HUES48 (cell line): ENCODE data around the gene SLC25A48.
"Not testable (repeated sequence)": the region's sequence is repeated elsewhere in the genome, so short reads cannot be mapped to it uniquely, and the experiment has no call there.

Experiments
- H3K27ac ChIP-seq: one replicate; pipeline ENCODE4 v1.7.0; 2013; ENCODE audit warnings: low read depth, low read length, inconsistent platforms
- H3K27me3 ChIP-seq: 2 replicates; pipeline ENCODE4 v1.6.1; 2013; ENCODE audit warnings: mild to moderate bottlenecking, low read length; ENCODE audit not compliant: control insufficient read depth, insufficient read depth
- H3K36me3 ChIP-seq: 2 replicates; pipeline ENCODE4 v1.6.1; 2013; ENCODE audit warnings: low read length; ENCODE audit not compliant: control insufficient read depth, insufficient read depth
- H3K4me1 ChIP-seq: 2 replicates; pipeline ENCODE4 v1.6.1; 2013; ENCODE audit warnings: mild to moderate bottlenecking, low read length; ENCODE audit not compliant: control insufficient read depth, insufficient read depth
- H3K4me3 ChIP-seq: 2 replicates; pipeline ENCODE4 v1.5.1; 2013; ENCODE audit warnings: mild to moderate bottlenecking, low read depth, low read length
- H3K9ac ChIP-seq: 2 replicates; pipeline ENCODE4 v1.6.1; 2013; ENCODE audit warnings: mild to moderate bottlenecking, low read depth, low read length, moderate library complexity
- H3K9me3 ChIP-seq: 2 replicates; pipeline ENCODE4 v1.6.1; 2013; ENCODE audit warnings: low read length; ENCODE audit not compliant: control insufficient read depth, insufficient read depth

The SLC25A48 gene

GRCh38 chr5:135830384-135830700 lies 4.1 kb upstream of the SLC25A48 start:
- H3K4me3 ChIP-seq: no peak overlapping the region
- no peaks in the 10 kb centered on the region for H3K4me1 ChIP-seq
- no peaks in the 10 kb centered on the region for H3K36me3 ChIP-seq
- H3K27me3 ChIP-seq: peaks cover 46% of the 10 kb centered on the region
- no peaks in the 10 kb centered on the region for H3K9me3 ChIP-seq
- no peak overlapping the region for H3K9ac ChIP-seq
- no peak overlapping the region for H3K27ac ChIP-seq

GRCh38 chr5:135830876-135831275 lies 3.6 kb upstream of the SLC25A48 start:
- Histone ChIP-seq H3K4me3 (no peak overlapping the region), H3K27me3 (peaks cover 51% of the 10 kb centered on the region), H3K9ac (no peak overlapping the region), H3K27ac (no peak overlapping the region), H3K4me1 (no peaks in the 10 kb centered on the region), H3K9me3 (no peaks in the 10 kb centered on the region), H3K36me3 (no peaks in the 10 kb centered on the region)

DNA sequence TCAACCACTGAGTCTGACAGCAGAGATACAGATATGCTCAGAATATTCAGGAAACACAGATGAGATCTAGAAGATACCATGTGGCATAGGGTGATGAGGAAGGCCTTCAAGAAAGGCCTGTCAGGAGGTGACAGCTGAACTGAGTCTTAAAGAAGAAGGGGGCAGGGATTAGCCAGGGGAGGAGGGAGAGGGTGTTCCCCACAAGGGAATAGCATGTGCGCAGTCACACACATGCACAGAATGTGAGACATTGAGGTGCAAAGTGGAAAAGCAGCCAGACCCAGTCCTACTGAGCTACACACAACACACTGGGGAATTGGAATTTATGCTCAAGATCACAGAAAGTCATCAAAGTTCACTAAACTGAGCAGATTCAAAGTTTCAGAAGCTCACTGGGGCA lies 3.0 kb upstream of the SLC25A48 start:
- Histone ChIP-seq H3K4me1 (no peaks in the 10 kb centered on the region), H3K9me3 (no peaks in the 10 kb centered on the region), H3K9ac (no peak overlapping the region), H3K4me3 (no peak overlapping the region), H3K27me3 (peaks cover 57% of the 10 kb centered on the region), H3K27ac (no peak overlapping the region), H3K36me3 (no peaks in the 10 kb centered on the region)

- H3K9ac ChIP-seq: no peak overlapping the region
- H3K36me3 ChIP-seq: no peaks in the 10 kb centered on the region
- no peak overlapping the region for H3K27ac ChIP-seq
- no peaks in the 10 kb centered on the region for H3K4me1 ChIP-seq
- no peaks in the 10 kb centered on the region for H3K9me3 ChIP-seq
- H3K27me3 ChIP-seq: peaks cover 62% of the 10 kb centered on the region
- H3K4me3 ChIP-seq: no peak overlapping the region
These were observed 2.5 kb upstream of the SLC25A48 start for GRCh38 chr5:135831851-135832555.

DNA sequence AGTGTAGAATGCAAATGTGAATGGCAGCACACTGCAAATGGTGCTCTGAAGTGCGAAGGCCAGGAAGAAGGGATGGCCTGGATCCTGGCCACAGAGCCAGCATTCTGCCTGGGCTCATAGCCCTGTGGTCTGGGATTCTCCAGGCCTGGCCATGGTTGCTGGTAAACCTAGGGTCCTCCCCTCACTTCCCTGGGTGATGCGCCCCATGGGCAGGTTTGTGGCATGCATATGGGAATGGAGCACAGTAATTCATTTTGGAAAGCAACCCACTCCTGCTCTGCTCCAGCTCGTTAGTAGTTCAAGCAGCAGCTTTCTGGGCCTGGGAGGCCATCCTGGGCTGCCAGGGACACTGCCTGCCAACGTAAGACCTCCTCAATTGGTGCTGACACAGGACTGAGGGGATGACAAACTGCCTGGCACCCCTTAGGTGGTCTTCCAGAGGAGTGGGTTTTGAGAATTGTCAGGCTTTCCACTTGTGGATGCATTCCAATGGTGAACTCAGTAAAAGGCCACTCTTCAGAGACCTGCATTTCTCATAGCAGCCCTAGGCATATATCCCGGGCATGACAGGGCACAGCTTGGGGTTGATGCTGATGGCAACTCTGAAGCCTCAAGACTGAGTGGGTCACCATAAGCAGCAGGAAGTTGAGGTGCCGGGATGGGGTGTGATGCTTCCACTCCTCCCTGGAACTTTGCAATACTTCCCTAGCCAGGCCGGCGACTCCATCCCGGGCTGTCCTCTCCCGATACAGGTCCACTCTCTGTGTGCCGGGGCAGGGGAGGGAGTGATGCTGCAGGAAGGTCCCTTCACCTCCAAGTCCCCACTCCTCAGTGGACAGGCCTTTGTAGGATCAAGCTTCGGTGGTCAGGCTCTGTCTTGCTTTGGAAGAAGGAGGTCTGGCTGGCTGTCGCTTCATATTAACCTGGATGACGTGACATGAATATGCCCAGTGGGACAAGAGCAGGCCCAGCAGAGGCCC lies 1.2 kb upstream of the SLC25A48 start:
- no peaks in the 10 kb centered on the region for H3K36me3 ChIP-seq
- H3K27me3 ChIP-seq: peaks cover 65% of the 10 kb centered on the region
- H3K27ac ChIP-seq: no peak overlapping the region
- no peak overlapping the region for H3K4me3 ChIP-seq
- 0 out of 2 replicates have a peak, but pooled peaks cover under 1% of the 10 kb centered on the region for H3K9me3 ChIP-seq
- H3K4me1 ChIP-seq: no peaks in the 10 kb centered on the region
- H3K9ac ChIP-seq: no peak overlapping the region

- H3K27me3 ChIP-seq: peaks cover 65% of the 10 kb centered on the region
- no peaks in the 10 kb centered on the region for H3K4me1 ChIP-seq
- H3K9me3 ChIP-seq: peaks cover 5% of the 10 kb centered on the region; the same call in 1 of the 2 replicates
- peak overlapping the region; percentile 84 for H3K4me3 ChIP-seq
- H3K36me3 ChIP-seq: no peaks in the 10 kb centered on the region
- no peak overlapping the region for H3K9ac ChIP-seq
- H3K27ac ChIP-seq: no peak overlapping the region
These were observed 363 bp upstream of the SLC25A48 start for GRCh38 chr5:135833961-135834638.

- H3K36me3 ChIP-seq: no peaks in the 10 kb centered on the region
- H3K4me1 ChIP-seq: no peaks in the 10 kb centered on the region
- H3K27ac ChIP-seq: no peak overlapping the region
- H3K4me3 ChIP-seq: peak overlapping the region; percentile 84; the same call in 1 of the 2 replicates
- no peak overlapping the region for H3K9ac ChIP-seq
- peaks cover 5% of the 10 kb centered on the region; the same call in 1 of the 2 replicates for H3K9me3 ChIP-seq
- peaks cover 60% of the 10 kb centered on the region for H3K27me3 ChIP-seq
These were observed 1.3 kb downstream of the SLC25A48 start for GRCh38 chr5:135835766-135836165.

GRCh38 chr5:135838395-135838794 lies 3.9 kb downstream of the SLC25A48 start:
- H3K36me3 ChIP-seq, H3K27ac ChIP-seq, H3K4me3 ChIP-seq, H3K9me3 ChIP-seq, H3K4me1 ChIP-seq, H3K9ac ChIP-seq: not testable (repeated sequence)
- H3K27me3 ChIP-seq: peaks cover 39% of the 10 kb centered on the region

DNA sequence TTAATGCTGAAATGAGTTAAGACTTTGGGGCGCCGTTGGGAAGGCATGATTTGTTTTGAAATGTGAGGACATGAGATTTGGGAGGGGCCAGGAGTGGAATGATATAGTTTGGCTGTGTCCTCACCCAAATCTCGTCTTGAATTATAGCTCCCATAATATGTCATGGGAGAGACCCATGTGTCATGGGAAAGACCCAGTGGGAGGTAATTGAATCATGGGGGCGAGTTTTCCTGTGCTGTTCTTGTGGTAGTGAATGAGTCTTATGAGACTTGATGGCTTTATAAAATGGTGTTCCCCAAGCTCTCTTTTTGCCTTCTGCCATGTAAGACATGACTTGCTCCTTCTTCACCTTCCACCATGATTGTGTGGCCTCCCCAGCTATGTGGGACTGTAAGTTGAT lies 5.1 kb downstream of the SLC25A48 start:
- Histone ChIP-seq H3K36me3 (no peaks in the 10 kb centered on the region), H3K27me3 (peaks cover 27% of the 10 kb centered on the region), H3K4me3 (no peak overlapping the region)

GRCh38 chr5:135840959-135841358 lies 6.5 kb downstream of the SLC25A48 start:
- H3K9me3 ChIP-seq: peaks cover 5% of the 10 kb centered on the region; the same call in 1 of the 2 replicates
- no peak overlapping the region for H3K4me3 ChIP-seq
- no peaks in the 10 kb centered on the region for H3K4me1 ChIP-seq
- H3K9ac ChIP-seq: no peak overlapping the region
- no peaks in the 10 kb centered on the region for H3K36me3 ChIP-seq
- H3K27ac ChIP-seq: no peak overlapping the region
- peaks cover 13% of the 10 kb centered on the region for H3K27me3 ChIP-seq

More for the DNA sequence above, 5.1 kb downstream of the SLC25A48 start:
- Histone ChIP-seq H3K4me1 (no peaks in the 10 kb centered on the region), H3K27ac (no peak overlapping the region), H3K9ac (no peak overlapping the region), H3K9me3 (peaks cover 5% of the 10 kb centered on the region; the same call in 1 of the 2 replicates)
